ENCODE results near the gene OSTC. TPM values are rescaled to one million over a fixed set of nuclear protein-coding genes. Genes with fewer than 3 reads are reported as not detected.

The OSTC gene
- total and polyA plus RNA-seq, 2 of the 13 experiments (the other 11 are each of a cell fraction or from before 2014, with no cell fraction given) = 208 to 380 TPM

- TF ChIP-seq KIAA2018 (CRISPR knock-in tag; IDR thresholded peaks at IDR 0.05; ENCODE audit: borderline replicate concordance) (0 out of 2 replicates have a peak, but pooled peaks have one; percentile 18), ZNF256 (CRISPR knock-in tag; conservative IDR thresholded peaks at IDR 0.05) (no peak), AFF4 (CRISPR knock-in tag; IDR thresholded peaks at IDR 0.05) (no peak; the same call in 1 of the 2 replicates), ZNF605 (CRISPR knock-in tag; IDR thresholded peaks at IDR 0.05) (no peak)
Measured at GRCh38 chr4:108651014-108651791, 804 bp downstream of the OSTC start (continued).

Data from HepG2 (cell line).